GM23338 (cell line): ENCODE results near the gene KCNMB2. TPM values are rescaled to one million over a fixed set of nuclear protein-coding genes. Genes with fewer than 3 reads are reported as not detected.

Source experiments
- ATAC-seq: fragments of 200-7000 bp; cut with Tn5 transposase; 3 replicates; pipeline ENCODE4 v1.9.1; 2020
- DNase-seq: peaks from one replicate; pipeline ENCODE4 v3.0.0-alpha.2; 2015; ENCODE audit warnings: low spot score
- H2AFZ ChIP-seq: fragments of 200-600 bp; sonication (generic); 2 replicates; pipeline ENCODE4 v1.8.0; 2016; ENCODE audit warnings: antibody characterized with exemption, mild to moderate bottlenecking, moderate library complexity
- H3F3A ChIP-seq: fragments of 200-600 bp; sonication (generic); replicated peaks from 2 replicates; pipeline ENCODE4 v1.8.0; 2017; ENCODE audit warnings: antibody characterized with exemption, mixed run types, low read depth
- H3K27ac ChIP-seq: fragments of 200-600 bp; sonication (generic); 2 replicates; pipeline ENCODE4 v1.6.1; 2016; ENCODE audit warnings: low read depth
- H3K27me3 ChIP-seq: fragments of 200-600 bp; sonication (generic); 2 replicates; pipeline ENCODE4 v1.8.0; 2016; ENCODE audit warnings: mild to moderate bottlenecking, mixed run types, moderate library complexity; ENCODE audit not compliant: insufficient read depth
- H3K36me3 ChIP-seq: fragments of 200-600 bp; sonication (generic); 2 replicates; pipeline ENCODE4 v1.8.0; 2016; ENCODE audit warnings: mild to moderate bottlenecking; ENCODE audit not compliant: insufficient read depth
- H3K4me1 ChIP-seq: fragments of 200-600 bp; sonication (generic); 2 replicates; pipeline ENCODE4 v1.8.0; 2016; ENCODE audit warnings: mild to moderate bottlenecking, moderate library complexity; ENCODE audit not compliant: insufficient read depth
- H3K4me2 ChIP-seq: fragments of 200-600 bp; sonication (generic); 2 replicates; pipeline ENCODE4 v1.7.1; 2017; ENCODE audit warnings: mixed run types
- H3K4me3 ChIP-seq: fragments of 200-600 bp; sonication (generic); 2 replicates; pipeline ENCODE4 v1.6.1; 2016; ENCODE audit warnings: mixed run types
- H3K79me2 ChIP-seq: fragments of 200-600 bp; sonication (generic); replicated peaks from 2 replicates; pipeline ENCODE4 v1.8.0; 2017; ENCODE audit warnings: mild to moderate bottlenecking; ENCODE audit not compliant: insufficient read depth
- H3K9me2 ChIP-seq: fragments of 200-600 bp; sonication (generic); 2 replicates; pipeline ENCODE4 v1.8.0; 2017; ENCODE audit not compliant: insufficient read depth
- H4K20me1 ChIP-seq: fragments of 200-600 bp; sonication (generic); replicated peaks from 2 replicates; pipeline ENCODE4 v1.8.0; 2017; ENCODE audit warnings: mild to moderate bottlenecking; ENCODE audit not compliant: insufficient read depth
- H3K27ac Mint-ChIP-seq: 2 replicates; pipeline ENCODE4 v1.8.0; 2020; ENCODE audit warnings: inconsistent platforms, mild to moderate bottlenecking, moderate library complexity, mixed read lengths
- H3K27me3 Mint-ChIP-seq: 3 replicates; pipeline ENCODE4 v1.8.0; 2022; ENCODE audit warnings: low read depth, mild to moderate bottlenecking, moderate library complexity, mixed read lengths, inconsistent platforms; ENCODE audit not compliant: insufficient read depth, poor library complexity
- H3K36me3 Mint-ChIP-seq: 3 replicates; pipeline ENCODE4 v1.8.0; 2021; ENCODE audit warnings: low read depth, mild to moderate bottlenecking, inconsistent platforms, moderate library complexity, mixed read lengths
- H3K4me1 Mint-ChIP-seq: 3 replicates; pipeline ENCODE4 v1.8.0; 2020; ENCODE audit warnings: mild to moderate bottlenecking, inconsistent platforms, mixed read lengths
- H3K4me3 Mint-ChIP-seq: 3 replicates; pipeline ENCODE4 v1.8.0; 2021; ENCODE audit warnings: moderate library complexity, mild to moderate bottlenecking, inconsistent platforms, mixed read lengths
- H3K9me3 Mint-ChIP-seq: 3 replicates; pipeline ENCODE4 v1.8.0; 2020; ENCODE audit warnings: moderate library complexity, mild to moderate bottlenecking, inconsistent platforms, mixed read lengths
- CREB1 ChIP-seq: fragments of 250-450 bp; sonication (Bioruptor Pico); IDR thresholded peaks from 2 replicates; pipeline ENCODE4 v1.5.0; 2020; ENCODE audit warnings: low read depth, mild to moderate bottlenecking, moderate library complexity
- ETS1 ChIP-seq: IDR thresholded peaks from 2 replicates; pipeline ENCODE4 v1.6.1; 2016; ENCODE audit warnings: antibody characterized with exemption
- EZH2 ChIP-seq: fragments of 200-600 bp; sonication (generic); IDR thresholded peaks from one replicate; pipeline ENCODE4 v1.8.0; 2017; ENCODE audit warnings: antibody characterized with exemption, mild to moderate bottlenecking, low read depth; ENCODE audit not compliant: unreplicated experiment
- EZH2phosphoT487 ChIP-seq: fragments of 200-600 bp; sonication (generic); IDR thresholded peaks from one replicate; pipeline ENCODE4 v1.8.1; 2018; ENCODE audit warnings: antibody characterized with exemption; ENCODE audit not compliant: unreplicated experiment
- JUNB ChIP-seq: IDR thresholded peaks from one replicate; pipeline ENCODE4 v1.6.1; 2016; ENCODE audit warnings: antibody characterized with exemption; ENCODE audit not compliant: unreplicated experiment
- NANOG ChIP-seq: IDR thresholded peaks from 2 replicates; pipeline ENCODE4 v1.6.1; 2016; ENCODE audit warnings: antibody characterized with exemption, borderline replicate concordance
- POLR2AphosphoS5 ChIP-seq: IDR thresholded peaks from 2 replicates; pipeline ENCODE4 v1.6.1; 2016; ENCODE audit warnings: antibody characterized with exemption, low read depth
- STAT1 ChIP-seq: IDR thresholded peaks from one replicate; pipeline ENCODE4 v1.6.1; 2016; ENCODE audit warnings: antibody characterized with exemption; ENCODE audit not compliant: unreplicated experiment
- ZNF114 ChIP-seq: fragments of 250-450 bp; sonication (Bioruptor Pico); IDR thresholded peaks from 2 replicates; pipeline ENCODE4 v1.5.0; 2020; ENCODE audit warnings: mild to moderate bottlenecking, moderate library complexity
- ZNF331 ChIP-seq: fragments of 250-450 bp; sonication (Bioruptor Pico); IDR thresholded peaks from 2 replicates; pipeline ENCODE4 v1.5.0; 2020; ENCODE audit warnings: low read depth, mild to moderate bottlenecking, moderate library complexity
- polyA plus RNA-seq: library from polyadenylated mRNA; unstranded; fragments of >200 nt; fragmentation: Nextera tagmentation; extraction: Ambion mirVana; gene quantifications from 2 replicates; pipeline ENCODE4 v1.2.1, GENCODE V29; 2016
- total RNA-seq: library from RNA; depleted of rRNA; stranded (reverse); fragments of >200 nt; shearing (Covaris generic); gene quantifications from 2 replicates; pipeline ENCODE4 v1.2.3, GENCODE V29; 2014
- TF ChIP-seq, protein P1 (sequence below): IDR thresholded peaks from one replicate; pipeline ENCODE4 v1.6.1; 2018; ENCODE audit warnings: antibody characterized with exemption; ENCODE audit not compliant: unreplicated experiment
- TF ChIP-seq, protein P2 (sequence below), 2 experiments: fragments of 200-600 bp in 1 of 2; sonication (generic) in 1 of 2; conservative IDR thresholded peaks; 2 replicates each; pipeline versions ENCODE4 v1.5.1 to v1.6.1; 2016 to 2017; ENCODE audit warnings: antibody characterized with exemption in 2 of 2, low read depth in 2 of 2, mild to moderate bottlenecking in 2 of 2, moderate library complexity in 1 of 2

Gene KCNMB2
- total and polyA plus RNA-seq, 2 experiments from 2014 or later, result 0.53 TPM; not detected in 1

DNA sequence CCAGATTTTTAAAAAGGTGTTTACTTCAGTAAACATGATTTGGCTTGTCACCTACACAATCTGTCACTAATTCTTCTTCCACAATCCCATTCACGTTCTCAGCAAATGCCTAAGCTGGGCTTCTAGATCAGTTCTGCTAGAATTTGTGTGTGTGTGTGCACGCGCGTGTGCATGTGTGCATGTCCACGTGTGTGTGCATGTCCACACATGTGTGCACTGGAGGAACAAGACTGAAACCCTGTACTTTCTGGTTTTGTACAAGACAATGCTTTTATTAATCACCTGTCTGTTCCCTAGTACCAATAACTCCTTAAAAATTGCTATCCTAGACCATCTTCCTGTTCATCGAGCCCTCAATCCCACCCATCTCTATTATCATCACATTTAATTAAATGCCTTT lies 229.2 kb downstream of the KCNMB2 start:
- Histone ChIP-seq H3K27me3 (no peaks in the 10 kb centered on the region), H3K27ac (no peak overlapping the region), H3K9me2 (no peaks in the 10 kb centered on the region), H3K4me3 (no peak overlapping the region), H3K4me2 (no peak overlapping the region), H3F3A (no peaks in the 10 kb centered on the region), H3K79me2 (no peaks in the 10 kb centered on the region), H4K20me1 (0 out of 2 replicates have a peak, but pooled peaks cover 3% of the 10 kb centered on the region), H3K36me3 (no peaks in the 10 kb centered on the region), H2AFZ (no peak overlapping the region), H3K4me1 (0 out of 2 replicates have a peak, but pooled peaks cover 6% of the 10 kb centered on the region)
- H3K36me3 Mint-ChIP-seq, result no peaks in the 10 kb centered on the region
- no peaks in the 10 kb centered on the region for H3K27me3 Mint-ChIP-seq
- H3K4me3 Mint-ChIP-seq, result no peak overlapping the region
- H3K4me1 Mint-ChIP-seq, result peaks cover 9% of the 10 kb centered on the region
- TF ChIP-seq EZH2 (no peak), ZNF331 (no peak), ETS1 (no peak)
- DNase-seq, result no peak
- no peak overlapping the region for H3K27ac Mint-ChIP-seq
- no peaks in the 10 kb centered on the region for H3K9me3 Mint-ChIP-seq
- no peak for ATAC-seq

GRCh38 chr3:178767581-178767980 lies 231.3 kb downstream of the KCNMB2 start:
- Histone ChIP-seq H3K27ac (no peak overlapping the region), H3K36me3 (no peaks in the 10 kb centered on the region), H3K9me2 (0 out of 2 replicates have a peak, but pooled peaks cover 5% of the 10 kb centered on the region), H3F3A (no peaks in the 10 kb centered on the region), H3K79me2 (no peaks in the 10 kb centered on the region), H3K4me3 (no peak overlapping the region), H4K20me1 (0 out of 2 replicates have a peak, but pooled peaks cover 3% of the 10 kb centered on the region), H2AFZ (no peak overlapping the region), H3K4me2 (no peak overlapping the region), H3K4me1 (0 out of 2 replicates have a peak, but pooled peaks cover 6% of the 10 kb centered on the region), H3K27me3 (no peaks in the 10 kb centered on the region)
- Mint-ChIP-seq H3K4me1 (peaks cover 11% of the 10 kb centered on the region), H3K4me3 (no peak overlapping the region), H3K36me3 (no peaks in the 10 kb centered on the region), H3K27me3 (no peaks in the 10 kb centered on the region), H3K27ac (no peak overlapping the region), H3K9me3 (no peaks in the 10 kb centered on the region)
- DNase-seq (no peak), ATAC-seq (no peak)
- TF ChIP-seq STAT1 (no peak), ZNF331 (no peak), EZH2 (no peak), POLR2AphosphoS5 (no peak), ZNF114 (CRISPR knock-in tag) (no peak), JUNB (no peak), CREB1 (no peak), EZH2phosphoT487 (no peak), NANOG (no peak)
- TF ChIP-seq, protein P1, sequence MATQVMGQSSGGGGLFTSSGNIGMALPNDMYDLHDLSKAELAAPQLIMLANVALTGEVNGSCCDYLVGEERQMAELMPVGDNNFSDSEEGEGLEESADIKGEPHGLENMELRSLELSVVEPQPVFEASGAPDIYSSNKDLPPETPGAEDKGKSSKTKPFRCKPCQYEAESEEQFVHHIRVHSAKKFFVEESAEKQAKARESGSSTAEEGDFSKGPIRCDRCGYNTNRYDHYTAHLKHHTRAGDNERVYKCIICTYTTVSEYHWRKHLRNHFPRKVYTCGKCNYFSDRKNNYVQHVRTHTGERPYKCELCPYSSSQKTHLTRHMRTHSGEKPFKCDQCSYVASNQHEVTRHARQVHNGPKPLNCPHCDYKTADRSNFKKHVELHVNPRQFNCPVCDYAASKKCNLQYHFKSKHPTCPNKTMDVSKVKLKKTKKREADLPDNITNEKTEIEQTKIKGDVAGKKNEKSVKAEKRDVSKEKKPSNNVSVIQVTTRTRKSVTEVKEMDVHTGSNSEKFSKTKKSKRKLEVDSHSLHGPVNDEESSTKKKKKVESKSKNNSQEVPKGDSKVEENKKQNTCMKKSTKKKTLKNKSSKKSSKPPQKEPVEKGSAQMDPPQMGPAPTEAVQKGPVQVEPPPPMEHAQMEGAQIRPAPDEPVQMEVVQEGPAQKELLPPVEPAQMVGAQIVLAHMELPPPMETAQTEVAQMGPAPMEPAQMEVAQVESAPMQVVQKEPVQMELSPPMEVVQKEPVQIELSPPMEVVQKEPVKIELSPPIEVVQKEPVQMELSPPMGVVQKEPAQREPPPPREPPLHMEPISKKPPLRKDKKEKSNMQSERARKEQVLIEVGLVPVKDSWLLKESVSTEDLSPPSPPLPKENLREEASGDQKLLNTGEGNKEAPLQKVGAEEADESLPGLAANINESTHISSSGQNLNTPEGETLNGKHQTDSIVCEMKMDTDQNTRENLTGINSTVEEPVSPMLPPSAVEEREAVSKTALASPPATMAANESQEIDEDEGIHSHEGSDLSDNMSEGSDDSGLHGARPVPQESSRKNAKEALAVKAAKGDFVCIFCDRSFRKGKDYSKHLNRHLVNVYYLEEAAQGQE, result no peak
- TF ChIP-seq, protein P2, sequence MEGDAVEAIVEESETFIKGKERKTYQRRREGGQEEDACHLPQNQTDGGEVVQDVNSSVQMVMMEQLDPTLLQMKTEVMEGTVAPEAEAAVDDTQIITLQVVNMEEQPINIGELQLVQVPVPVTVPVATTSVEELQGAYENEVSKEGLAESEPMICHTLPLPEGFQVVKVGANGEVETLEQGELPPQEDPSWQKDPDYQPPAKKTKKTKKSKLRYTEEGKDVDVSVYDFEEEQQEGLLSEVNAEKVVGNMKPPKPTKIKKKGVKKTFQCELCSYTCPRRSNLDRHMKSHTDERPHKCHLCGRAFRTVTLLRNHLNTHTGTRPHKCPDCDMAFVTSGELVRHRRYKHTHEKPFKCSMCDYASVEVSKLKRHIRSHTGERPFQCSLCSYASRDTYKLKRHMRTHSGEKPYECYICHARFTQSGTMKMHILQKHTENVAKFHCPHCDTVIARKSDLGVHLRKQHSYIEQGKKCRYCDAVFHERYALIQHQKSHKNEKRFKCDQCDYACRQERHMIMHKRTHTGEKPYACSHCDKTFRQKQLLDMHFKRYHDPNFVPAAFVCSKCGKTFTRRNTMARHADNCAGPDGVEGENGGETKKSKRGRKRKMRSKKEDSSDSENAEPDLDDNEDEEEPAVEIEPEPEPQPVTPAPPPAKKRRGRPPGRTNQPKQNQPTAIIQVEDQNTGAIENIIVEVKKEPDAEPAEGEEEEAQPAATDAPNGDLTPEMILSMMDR (conservative IDR thresholded peaks at IDR 0.05; ENCODE audit: low read depth in 2 of 2), result no peak
